Endodermal cell (in vitro differentiated cells): ENCODE results near the gene NPAS3. TPM values are rescaled to one million over a fixed set of nuclear protein-coding genes. Genes with fewer than 3 reads are reported as not detected.

Experiments used
- DNase-seq: peaks from one replicate; pipeline ENCODE4 v3.0.0-alpha.2; 2017
- H3K27ac ChIP-seq: 2 replicates; pipeline ENCODE4 v1.5.1; 2013; ENCODE audit warnings: mild to moderate bottlenecking, low read depth, low read length, moderate library complexity
- H3K27me3 ChIP-seq: 2 replicates; pipeline ENCODE4 v1.6.1; 2013; ENCODE audit warnings: mild to moderate bottlenecking, low read length, moderate library complexity; ENCODE audit not compliant: insufficient read depth, control insufficient read depth, poor library complexity, severe bottlenecking
- H3K36me3 ChIP-seq: 2 replicates; pipeline ENCODE4 v1.7.0; 2013; ENCODE audit warnings: mild to moderate bottlenecking, low read length, moderate library complexity; ENCODE audit not compliant: control insufficient read depth, insufficient read depth
- H3K4me1 ChIP-seq: one replicate; pipeline ENCODE4 v1.7.0; 2013; ENCODE audit warnings: low read length; ENCODE audit not compliant: control insufficient read depth, insufficient read depth
- H3K4me3 ChIP-seq: 2 replicates; pipeline ENCODE4 v1.5.1; 2013; ENCODE audit warnings: mild to moderate bottlenecking, low read length, moderate library complexity
- H3K9ac ChIP-seq: 2 replicates; pipeline ENCODE4 v1.6.1; 2013; ENCODE audit warnings: mild to moderate bottlenecking, low read length, moderate library complexity; ENCODE audit not compliant: poor library complexity, severe bottlenecking; ENCODE audit errors: extremely low read depth
- H3K9me3 ChIP-seq: 2 replicates; pipeline ENCODE4 v1.6.1; 2013; ENCODE audit warnings: mild to moderate bottlenecking, low read length, moderate library complexity; ENCODE audit not compliant: control insufficient read depth
- H3K27ac Mint-ChIP-seq: 2 replicates; pipeline ENCODE4 v1.8.0; 2020; ENCODE audit warnings: mixed read lengths
- H3K27me3 Mint-ChIP-seq: 2 replicates; pipeline ENCODE4 v1.8.0; 2021; ENCODE audit warnings: mild to moderate bottlenecking, mixed read lengths; ENCODE audit not compliant: insufficient read depth
- H3K36me3 Mint-ChIP-seq: 2 replicates; pipeline ENCODE4 v1.8.0; 2020; ENCODE audit warnings: low read depth, mixed read lengths
- H3K4me1 Mint-ChIP-seq: 2 replicates; pipeline ENCODE4 v1.8.0; 2020; ENCODE audit warnings: mixed read lengths
- H3K4me3 Mint-ChIP-seq: 2 replicates; pipeline ENCODE4 v1.8.0; 2020; ENCODE audit warnings: mild to moderate bottlenecking, moderate library complexity, mixed read lengths
- H3K9me3 Mint-ChIP-seq: 2 replicates; pipeline ENCODE4 v1.8.0; 2020; ENCODE audit warnings: mild to moderate bottlenecking, mixed read lengths
- CTCF ChIP-seq: fragments of 200-600 bp; sonication (generic); conservative IDR thresholded peaks from 2 replicates; pipeline ENCODE4 v1.5.0; 2021; ENCODE audit warnings: antibody characterized with exemption, mild to moderate bottlenecking
- WGBS, 2 experiments: methylation state at CpG; one replicate each; pipeline versions ENCODE4 v1.1.5 to v1.1.7; 2013; ENCODE audit warnings: missing lambda C conversion rate in 2 of 2, mixed read lengths in 1 of 2; ENCODE audit not compliant: insufficient coverage in 1 of 2, insufficient read length in 1 of 2; 5-methylcytosine and 5-hydroxymethylcytosine counted together
- total RNA-seq, 2 donors: library from RNA; stranded (reverse); fragmentation: NEBNext Ultra II Directional in 1 of 2; extraction: Animal tissue kit (Norgen Biotek cat#: 25700) in 1 of 2; gene quantifications; 2 replicates in 1 of 2; 3 replicates in 1 of 2; pipeline ENCODE4 v1.2.1, GENCODE V29; 2021

Gene NPAS3
- total RNA-seq, 2 donors from 2014 or later, result 1.4 to 1.6 TPM

GRCh38 chr14:33685698-33686097, 747.0 kb downstream of the NPAS3 start:
- Mint-ChIP-seq H3K4me1 (no peaks in the 10 kb centered on the region), H3K9me3 (no peaks in the 10 kb centered on the region), H3K36me3 (no peaks in the 10 kb centered on the region), H3K4me3 (no peak overlapping the region), H3K27ac (no peak overlapping the region), H3K27me3 (no peaks in the 10 kb centered on the region)
- Histone ChIP-seq H3K27ac (no peak overlapping the region), H3K4me1 (no peaks in the 10 kb centered on the region), H3K27me3 (no peaks in the 10 kb centered on the region), H3K9ac (no peak overlapping the region), H3K9me3 (no peaks in the 10 kb centered on the region), H3K4me3 (no peak overlapping the region), H3K36me3 (no peaks in the 10 kb centered on the region)
- no peak for TF ChIP-seq CTCF
- 83 to 94% methylated on average over 1 of the region's 1 CpG for WGBS, 2 experiments
- no peak for DNase-seq

- H3K4me1 Mint-ChIP-seq, result no peaks in the 10 kb centered on the region
- no peak overlapping the region for H3K4me3 ChIP-seq
- no peak overlapping the region for H3K27ac Mint-ChIP-seq
- no peak for DNase-seq
- 89 to 90% methylated on average over 1 to 3 of the region's 3 CpGs for WGBS, 2 experiments
- H3K27me3 ChIP-seq, result no peaks in the 10 kb centered on the region
- no peak for TF ChIP-seq CTCF
- no peak overlapping the region for H3K27ac ChIP-seq
- no peaks in the 10 kb centered on the region for H3K9me3 Mint-ChIP-seq
- no peaks in the 10 kb centered on the region for H3K27me3 Mint-ChIP-seq
- no peak overlapping the region for H3K4me3 Mint-ChIP-seq
- no peaks in the 10 kb centered on the region for H3K9me3 ChIP-seq
- H3K36me3 Mint-ChIP-seq, result no peaks in the 10 kb centered on the region
- H3K9ac ChIP-seq, result no peak overlapping the region
- no peaks in the 10 kb centered on the region for H3K4me1 ChIP-seq
- H3K36me3 ChIP-seq, result no peaks in the 10 kb centered on the region
These were observed 747.5 kb downstream of the NPAS3 start for GRCh38 chr14:33686218-33686617.

- no peak overlapping the region for H3K4me3 ChIP-seq
- TF ChIP-seq CTCF, result no peak
- 73 to 87% methylated on average over 2 to 4 of the region's 4 CpGs for WGBS, 2 experiments
- H3K4me3 Mint-ChIP-seq, result no peak overlapping the region
- H3K9me3 Mint-ChIP-seq, result no peaks in the 10 kb centered on the region
- no peaks in the 10 kb centered on the region for H3K4me1 ChIP-seq
- H3K9ac ChIP-seq, result no peak overlapping the region
- DNase-seq, result no peak
- no peaks in the 10 kb centered on the region for H3K27me3 Mint-ChIP-seq
- H3K36me3 ChIP-seq, result no peaks in the 10 kb centered on the region
- H3K27me3 ChIP-seq, result no peaks in the 10 kb centered on the region
- no peaks in the 10 kb centered on the region for H3K9me3 ChIP-seq
- no peak overlapping the region for H3K27ac ChIP-seq
- no peaks in the 10 kb centered on the region for H3K4me1 Mint-ChIP-seq
- H3K27ac Mint-ChIP-seq, result no peak overlapping the region
- no peaks in the 10 kb centered on the region for H3K36me3 Mint-ChIP-seq
These were observed 748.2 kb downstream of the NPAS3 start for GRCh38 chr14:33686856-33687255.
